Endothelial cell of umbilical vein (primary cell): ENCODE results near the gene TTC23L. TPM values are rescaled to one million over a fixed set of nuclear protein-coding genes. Genes with fewer than 3 reads are reported as not detected.

Source experiments
- BruUV-seq: library from RNA; stranded (reverse); fragments of 400-500 nt; replicated peaks from 2 replicates; lab custom pipeline; 2021; lab: Mats Ljungman, UMichigan
- CTCF ChIA-PET: fragments of 300-600, 350-600 bp; sonication (Branson Sonifier 250); formaldehyde crosslinking; loops from one replicate; lab custom pipeline; 2021; ENCODE audit warnings: antibody characterized with exemption, inconsistent platforms; lab: Charles Lee
- POLR2A ChIA-PET: fragments of 300-600, 350-600 bp; sonication (Branson Sonifier 250); formaldehyde crosslinking; loops from one replicate; lab custom pipeline; 2021; ENCODE audit warnings: antibody characterized with exemption, inconsistent platforms; lab: Charles Lee
- DNase-seq: peaks from one replicate; pipeline ENCODE4 v3.0.0-alpha.2; 2011; ENCODE audit warnings: low read depth, low spot score
- FAIRE-seq: peaks from 2 replicates; lab custom pipeline; 2011; peaks lifted over from hg19 to GRCh38; lab: Jason Lieb, UNC
- H2AFZ ChIP-seq: 2 replicates; pipeline ENCODE4 v1.6.0; 2012; ENCODE audit warnings: low read depth, low read length, control low read depth, inconsistent platforms
- H3K27ac ChIP-seq: 2 replicates; pipeline ENCODE4 v1.5.1; 2011; ENCODE audit warnings: low read depth, mild to moderate bottlenecking, control low read depth, low read length, moderate library complexity; ENCODE audit not compliant: insufficient read depth
- H3K27me3 ChIP-seq, 2 experiments: 2 replicates each; pipeline versions ENCODE4 v1.6.0 to v1.6.1; 2011; ENCODE audit warnings: low read length in 2 of 2, mixed read lengths in 1 of 2; ENCODE audit not compliant: control insufficient read depth in 2 of 2, insufficient read depth in 2 of 2
- H3K36me3 ChIP-seq, 2 experiments: 2 replicates in 1 of 2; 3 replicates in 1 of 2; pipeline ENCODE4 v1.5.1; 2011; ENCODE audit warnings: low read length in 2 of 2, mild to moderate bottlenecking in 1 of 2, moderate library complexity in 1 of 2; ENCODE audit not compliant: control insufficient read depth in 2 of 2, insufficient read depth in 2 of 2; ENCODE audit errors: extremely low read depth in 1 of 2
- H3K4me1 ChIP-seq: 3 replicates; pipeline ENCODE4 v1.5.1; 2011; ENCODE audit warnings: mild to moderate bottlenecking, low read length; ENCODE audit not compliant: control insufficient read depth, insufficient read depth; ENCODE audit errors: extremely low read depth
- H3K4me2 ChIP-seq: 2 replicates; pipeline ENCODE4 v1.6.1; 2011; ENCODE audit warnings: low read length, control low read depth, mixed read lengths; ENCODE audit not compliant: insufficient read depth
- H3K4me3 ChIP-seq, 3 experiments: fragments of 200-600 bp in 1 of 3; sonication (generic), shearing (Covaris generic) in 1 of 3; replicated peaks in 1 of 3; 2 replicates each; pipeline ENCODE4 v1.5.1; 2011 to 2016; ENCODE audit warnings: control low read depth in 3 of 3, low read length in 3 of 3, mild to moderate bottlenecking in 2 of 3, inconsistent platforms in 1 of 3, low read depth in 1 of 3, moderate library complexity in 1 of 3; ENCODE audit not compliant: insufficient read depth in 1 of 3
- H3K79me2 ChIP-seq: 2 replicates; pipeline ENCODE4 v1.6.0; 2012; ENCODE audit warnings: low read length, inconsistent platforms; ENCODE audit not compliant: control insufficient read depth, insufficient read depth
- H3K9ac ChIP-seq: replicated peaks from 2 replicates; pipeline ENCODE3; 2011; ENCODE audit warnings: low read length, control low read depth; ENCODE audit not compliant: insufficient read depth; ENCODE audit errors: extremely low read depth
- H3K9me1 ChIP-seq: replicated peaks from 3 replicates; pipeline ENCODE4 v1.6.0; 2011; ENCODE audit warnings: mild to moderate bottlenecking, low read length; ENCODE audit not compliant: control insufficient read depth, insufficient read depth; ENCODE audit errors: extremely low read depth
- H3K9me3 ChIP-seq: replicated peaks from 2 replicates; pipeline ENCODE4 v1.5.1; 2012; ENCODE audit warnings: low read length, inconsistent platforms; ENCODE audit not compliant: control insufficient read depth, insufficient read depth
- H4K20me1 ChIP-seq: replicated peaks from 2 replicates; pipeline ENCODE3; 2011; ENCODE audit warnings: mild to moderate bottlenecking, low read length; ENCODE audit not compliant: control insufficient read depth, insufficient read depth; ENCODE audit errors: extremely low read depth
- EZH2 ChIP-seq: IDR thresholded peaks from 2 replicates; pipeline ENCODE4 v1.6.1; 2012; ENCODE audit warnings: borderline replicate concordance, low read depth, mild to moderate bottlenecking, moderate library complexity, low read length, inconsistent platforms; ENCODE audit not compliant: severe bottlenecking
- FOS ChIP-seq: IDR thresholded peaks from 2 replicates; pipeline ENCODE4 v1.6.1; 2011; ENCODE audit warnings: mild to moderate bottlenecking, low read length, moderate library complexity, borderline replicate concordance; ENCODE audit not compliant: insufficient read depth
- GATA2 ChIP-seq: IDR thresholded peaks from 2 replicates; pipeline ENCODE4 v1.7.0; 2011; ENCODE audit warnings: low read depth, mild to moderate bottlenecking, moderate library complexity, mixed read lengths, low read length; ENCODE audit not compliant: insufficient read length, insufficient read depth
- JUN ChIP-seq: IDR thresholded peaks from 2 replicates; pipeline ENCODE4 v1.6.1; 2011; ENCODE audit warnings: borderline replicate concordance, low read depth; ENCODE audit not compliant: insufficient read length, insufficient read depth
- MAX ChIP-seq: IDR thresholded peaks from 2 replicates; pipeline ENCODE4 v1.6.1; 2011; ENCODE audit not compliant: insufficient read depth, insufficient read length
- MYC ChIP-seq: IDR thresholded peaks from one replicate; pipeline ENCODE4 v1.6.1; 2011; ENCODE audit warnings: mild to moderate bottlenecking, low read depth, low read length
- POLR2A ChIP-seq: IDR thresholded peaks from 2 replicates; pipeline ENCODE4 v1.6.1; 2012; ENCODE audit warnings: low read depth, mild to moderate bottlenecking, control low read depth, low read length
- dilution Hi-C: fragments of 300-500 bp; cut with MboI; formaldehyde crosslinking; loops from one replicate; pipeline ENCODE4 v1.15.0; 2019; ENCODE audit warnings: low sequenced_read_pairs; ENCODE audit not compliant: extremely low pct_ligation_motif_present
- intact Hi-C: fragments of 100-400 bp; cut with micrococcal nuclease; formaldehyde crosslinking; loops from one replicate; pipeline ENCODE4 v1.10.0; 2022
- polyA plus RNA-seq, 4 experiments: library from polyadenylated mRNA; depleted of rRNA in 3 of 4; stranded (reverse) in 3 of 4; unstranded in 1 of 4; fragments of >200 nt; gene quantifications; 2 replicates each; pipeline versions ENCODE4 v1.2.1 to v1.2.3, GENCODE V29; 2011 to 2012; ENCODE audit warnings: missing spikeins in 1 of 4
- total RNA-seq: library from RNA; stranded (reverse); gene quantifications from 2 replicates; pipeline ENCODE4 v1.2.3, GENCODE V29; 2021
- TF ChIP-seq, protein P1 (sequence below), 2 donors: IDR thresholded peaks; 1 replicate in 1 of 2; 2 replicates in 1 of 2; pipeline ENCODE4 v1.5.1; 2011; ENCODE audit warnings: low read length in 2 of 2, mild to moderate bottlenecking in 2 of 2, moderate library complexity in 2 of 2, control low read depth in 1 of 2, inconsistent platforms in 1 of 2, low read depth in 1 of 2; ENCODE audit not compliant: insufficient read depth in 1 of 2; ENCODE audit errors: extremely low read depth in 1 of 2

Gene TTC23L
- total and polyA plus RNA-seq, 2 donors (not counting 3 experiments of a cell fraction or from before 2014, with no cell fraction given): not detected

DNA sequence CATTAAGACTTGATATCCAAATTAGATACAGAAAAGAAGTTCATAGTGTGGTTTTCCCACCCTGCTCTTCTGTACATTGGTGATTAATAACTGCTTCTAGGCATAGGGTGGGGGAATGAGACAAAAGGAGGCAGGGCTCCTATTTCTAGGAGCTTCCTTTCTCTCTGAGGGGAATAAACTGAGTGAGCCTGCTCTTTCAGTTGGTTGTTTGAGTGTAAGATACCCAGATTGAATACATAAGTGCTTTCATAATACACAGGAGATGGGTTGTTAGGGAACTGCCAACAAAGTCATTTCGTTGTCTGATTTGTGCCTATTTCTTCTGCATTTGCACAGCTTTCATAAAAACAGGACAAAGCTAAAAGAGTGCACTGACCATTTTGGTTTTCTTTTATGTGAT lies 48.9 kb upstream of the TTC23L start:
- intact Hi-C loops: no loop called here

More for the DNA sequence above, 48.9 kb upstream of the TTC23L start:
- peaks cover 0 to 2% of the 10 kb centered on the region in 2 experiments for H3K36me3 ChIP-seq
- ChIA-PET CTCF (interaction anchor here (0.9 to 1.2 kb wide), 3 partner anchors 29 to 291 kb away, joined by 3 read pairs; no protein-coding TSS in a partner anchor), POLR2A (no interaction called here)
- peak overlapping the region; percentile 31 for H3K4me2 ChIP-seq
- H3K27ac ChIP-seq: peak overlapping the region; percentile 81
- TF ChIP-seq EZH2: no peak
- TF ChIP-seq MYC: no peak
- TF ChIP-seq JUN: no peak
- no peak for TF ChIP-seq GATA2
- no peak for TF ChIP-seq POLR2A
- TF ChIP-seq MAX: no peak
- no peak for TF ChIP-seq FOS
- TF ChIP-seq, protein P1, sequence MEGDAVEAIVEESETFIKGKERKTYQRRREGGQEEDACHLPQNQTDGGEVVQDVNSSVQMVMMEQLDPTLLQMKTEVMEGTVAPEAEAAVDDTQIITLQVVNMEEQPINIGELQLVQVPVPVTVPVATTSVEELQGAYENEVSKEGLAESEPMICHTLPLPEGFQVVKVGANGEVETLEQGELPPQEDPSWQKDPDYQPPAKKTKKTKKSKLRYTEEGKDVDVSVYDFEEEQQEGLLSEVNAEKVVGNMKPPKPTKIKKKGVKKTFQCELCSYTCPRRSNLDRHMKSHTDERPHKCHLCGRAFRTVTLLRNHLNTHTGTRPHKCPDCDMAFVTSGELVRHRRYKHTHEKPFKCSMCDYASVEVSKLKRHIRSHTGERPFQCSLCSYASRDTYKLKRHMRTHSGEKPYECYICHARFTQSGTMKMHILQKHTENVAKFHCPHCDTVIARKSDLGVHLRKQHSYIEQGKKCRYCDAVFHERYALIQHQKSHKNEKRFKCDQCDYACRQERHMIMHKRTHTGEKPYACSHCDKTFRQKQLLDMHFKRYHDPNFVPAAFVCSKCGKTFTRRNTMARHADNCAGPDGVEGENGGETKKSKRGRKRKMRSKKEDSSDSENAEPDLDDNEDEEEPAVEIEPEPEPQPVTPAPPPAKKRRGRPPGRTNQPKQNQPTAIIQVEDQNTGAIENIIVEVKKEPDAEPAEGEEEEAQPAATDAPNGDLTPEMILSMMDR (IDR thresholded peaks at IDR 0.05; ENCODE audit: extremely low read depth in 1 of 2, insufficient read depth in 1 of 2, low read depth in 1 of 2, low read length in 2 of 2): no peak
- peaks cover 60% of the 10 kb centered on the region for H3K79me2 ChIP-seq
- no peaks in the 10 kb centered on the region for H3K9me1 ChIP-seq
- H3K9ac ChIP-seq: no peak overlapping the region
- H3K4me1 ChIP-seq: peaks cover 46% of the 10 kb centered on the region
- H4K20me1 ChIP-seq: no peaks in the 10 kb centered on the region
- no peak for FAIRE-seq
- no TSS peak for BruUV-seq
- H2AFZ ChIP-seq: no peak overlapping the region
- H3K4me3 ChIP-seq: no peak overlapping the region
- DNase-seq: peak; percentile 26
- dilution Hi-C loops: no loop called here
- no peaks in the 10 kb centered on the region for H3K27me3 ChIP-seq
- no peaks in the 10 kb centered on the region for H3K9me3 ChIP-seq
